NCI-H1105 (cell line): Measurements from ENCODE around the gene MEAF6.
A peak's percentile ranks its signal among the peaks of the same experiment; 100 is the strongest.
"Not testable (repeated sequence)": the region's sequence is repeated elsewhere in the genome, so short reads cannot be mapped to it uniquely, and the experiment has no call there.

Experiments used
- DNase-seq: peaks from one replicate; lab custom pipeline; 2025; lab: John Stamatoyannopoulos, UW

MEAF6 gene

GRCh38 chr1:37514350-37515184 lies at the start of gene MEAF6:
Gene MEAF6, minus strand, starts transcription at chr1:37514766. Its CDS starts 20 bp downstream, at chr1:37514746.
- DNase-seq: peak; percentile 81

GRCh38 chr1:37562984-37563383 lies 48.4 kb upstream of the MEAF6 start:
- no peak for DNase-seq

- no peak for DNase-seq
Measured at GRCh38 chr1:37561133-37562132, 46.9 kb upstream of the MEAF6 start.

- no peak for DNase-seq
Measured at GRCh38 chr1:37560401-37561132, 46.0 kb upstream of the MEAF6 start.

GRCh38 chr1:37559957-37560379 lies 45.4 kb upstream of the MEAF6 start:
- not testable (repeated sequence) for DNase-seq

- DNase-seq: no peak
Measured at GRCh38 chr1:37559080-37559479, 44.5 kb upstream of the MEAF6 start.

- no peak for DNase-seq
Measured at GRCh38 chr1:37558411-37558810, 43.8 kb upstream of the MEAF6 start.

GRCh38 chr1:37557402-37557801 lies 42.8 kb upstream of the MEAF6 start:
- DNase-seq: no peak

- DNase-seq: peak; percentile 88
Measured at GRCh38 chr1:37556712-37557196, 42.2 kb upstream of the MEAF6 start, which contains the start of gene DNALI1. Gene DNALI1, plus strand, starts transcription at chr1:37556940. Its CDS starts 55 bp downstream, at chr1:37556995.

- peak; percentile 90 for DNase-seq
Measured at GRCh38 chr1:37553927-37554808, 39.6 kb upstream of the MEAF6 start, which contains the start of gene SNIP1. Gene SNIP1, minus strand, starts transcription at chr1:37554293. Its CDS starts 64 bp downstream, at chr1:37554229.

- no peak for DNase-seq
Measured at GRCh38 chr1:37553598-37553926, 39.0 kb upstream of the MEAF6 start.

- no peak for DNase-seq
Measured at GRCh38 chr1:37549341-37549740, 34.8 kb upstream of the MEAF6 start.

- DNase-seq: no peak
Measured at GRCh38 chr1:37545019-37545418, 30.5 kb upstream of the MEAF6 start.

- no peak for DNase-seq
Measured at GRCh38 chr1:37544530-37544929, 30.0 kb upstream of the MEAF6 start.

- DNase-seq: no peak
Measured at GRCh38 chr1:37540036-37540785, 25.6 kb upstream of the MEAF6 start.

- DNase-seq: not testable (repeated sequence)
Measured at GRCh38 chr1:37539154-37539553, 24.6 kb upstream of the MEAF6 start.

- DNase-seq: no peak
Measured at GRCh38 chr1:37537378-37537777, 22.8 kb upstream of the MEAF6 start.

GRCh38 chr1:37533317-37534093 lies 18.9 kb upstream of the MEAF6 start:
- no peak for DNase-seq
